ENCODE results near the gene NPAS3.

Gene NPAS3

GRCh38 chr14:33588771-33589170 is 650.1 kb downstream of the NPAS3 start:
- DNase-seq (ENCODE audit: low read depth), result no peak

GRCh38 chr14:33589334-33589733 is 650.7 kb downstream of the NPAS3 start:
- DNase-seq (ENCODE audit: low read depth), result no peak

GRCh38 chr14:33590891-33591630 is 652.4 kb downstream of the NPAS3 start:
- DNase-seq (ENCODE audit: low read depth), result no peak

GRCh38 chr14:33592297-33592696 is 653.6 kb downstream of the NPAS3 start:
- DNase-seq (ENCODE audit: low read depth), result no peak

GRCh38 chr14:33596211-33597080 is 657.8 kb downstream of the NPAS3 start:
- DNase-seq (ENCODE audit: low read depth), result no peak

- DNase-seq (ENCODE audit: low read depth), result no peak
Measured at GRCh38 chr14:33598582-33598981, 659.9 kb downstream of the NPAS3 start.

GRCh38 chr14:33602396-33602795 is 663.7 kb downstream of the NPAS3 start:
- DNase-seq (ENCODE audit: low read depth), result no peak

GRCh38 chr14:33606591-33606990 is 667.9 kb downstream of the NPAS3 start:
- DNase-seq (ENCODE audit: low read depth), result no peak

- no peak for DNase-seq (ENCODE audit: low read depth)
Measured at GRCh38 chr14:33609582-33609981, 670.9 kb downstream of the NPAS3 start.

- DNase-seq (ENCODE audit: low read depth), result no peak
Measured at GRCh38 chr14:33610121-33610520, 671.4 kb downstream of the NPAS3 start.

GRCh38 chr14:33611405-33612196 is 672.9 kb downstream of the NPAS3 start:
- DNase-seq (ENCODE audit: low read depth), result no peak

- no peak for DNase-seq (ENCODE audit: low read depth)
Measured at GRCh38 chr14:33612197-33612505, 673.5 kb downstream of the NPAS3 start.

GRCh38 chr14:33617154-33617553 is 678.5 kb downstream of the NPAS3 start:
- DNase-seq (ENCODE audit: low read depth), result no peak

- no peak for DNase-seq (ENCODE audit: low read depth)
Measured at GRCh38 chr14:33618361-33619105, 679.9 kb downstream of the NPAS3 start.

- no peak for DNase-seq (ENCODE audit: low read depth)
Measured at GRCh38 chr14:33622496-33622895, 683.8 kb downstream of the NPAS3 start.

GRCh38 chr14:33629792-33630191 is 691.1 kb downstream of the NPAS3 start:
- no peak for DNase-seq (ENCODE audit: low read depth)

GRCh38 chr14:33631021-33631420 is 692.3 kb downstream of the NPAS3 start:
- no peak for DNase-seq (ENCODE audit: low read depth)

- DNase-seq (ENCODE audit: low read depth), result no peak
Measured at GRCh38 chr14:33631441-33631840, 692.8 kb downstream of the NPAS3 start.

GRCh38 chr14:33634631-33635030 is 696.0 kb downstream of the NPAS3 start:
- no peak for DNase-seq (ENCODE audit: low read depth)

GRCh38 chr14:33636716-33637115 is 698.0 kb downstream of the NPAS3 start:
- DNase-seq (ENCODE audit: low read depth), result no peak

- no peak for DNase-seq (ENCODE audit: low read depth)
Measured at GRCh38 chr14:33642080-33642479, 703.4 kb downstream of the NPAS3 start.

- no peak for DNase-seq (ENCODE audit: low read depth)
Measured at GRCh38 chr14:33642691-33643244, 704.1 kb downstream of the NPAS3 start.
